Measurements from ENCODE around the gene ISX. TPM values are rescaled to one million over a fixed set of nuclear protein-coding genes. Genes with fewer than 3 reads are reported as not detected.

The ISX gene
- total and polyA plus RNA-seq, 10 of the 15 experiments (the other 5 are each of a cell fraction or from before 2014, with no cell fraction given), result 0.05 to 0.66 (median 0.25) TPM

- 69% methylated on average over 7 of the region's 7 CpGs for whole genome bisulfite sequencing (ENCODE audit: insufficient coverage, insufficient replicate concordance, low lambda C conversion rate, missing lambda C conversion rate)
- SMC1A ChIA-PET (ENCODE audit: uncharacterized antibody, unreplicated experiment), result no interaction called here
- BruUV-seq (replicated peaks), result no TSS peak
- no peak for FAIRE-seq
- intact Hi-C loops (cut with micrococcal nuclease; ENCODE audit: unreplicated experiment), result loop anchor here (5.0 kb wide), 2 partner anchors 219 to 1099 kb away; partner anchors contain the start of gene LARGE1
- no peaks in the 10 kb centered on the region for H3K4me1 ChIP-seq (ENCODE audit: control insufficient read depth, insufficient read depth, low read length)
- no peaks in the 10 kb centered on the region for H4K20me1 ChIP-seq (ENCODE audit: control insufficient read depth, insufficient read depth)
- ATAC-seq, result no peak
- POLR2A ChIA-PET, result no interaction called here
- RAD21 ChIA-PET (ENCODE audit: unreplicated experiment), result interaction anchor here (0.5 kb wide), 1 partner anchor 1098 kb away, joined by 3 read pairs; no protein-coding TSS in a partner anchor
- no peak overlapping the region for H3K4me2 ChIP-seq (ENCODE audit: control insufficient read depth, insufficient read depth)
- H3K27me3 ChIP-seq (replicated peaks in 1 of 2; ENCODE audit: control insufficient read depth in 2 of 2, insufficient read depth in 2 of 2, low read length in 1 of 2), result no peaks in the 10 kb centered on the region
- H3K9me3 ChIP-seq (replicated peaks; ENCODE audit: control insufficient read depth, insufficient read depth, low read length), result no peaks in the 10 kb centered on the region
- DNase-seq (ENCODE audit: low read depth, low spot score), result no peak
- no peaks in the 10 kb centered on the region for H3K79me2 ChIP-seq (ENCODE audit: control insufficient read depth, insufficient read depth, low read length)
- CTCF ChIA-PET, result interaction anchor here (0.8 to 1.1 kb wide), 2 partner anchors 77 to 1721 kb away, joined by 4 read pairs; no protein-coding TSS in a partner anchor
- TF ChIP-seq PML (IDR thresholded peaks at IDR 0.05; ENCODE audit: low read length) (no peak), SREBF1 (IDR thresholded peaks at IDR 0.05; ENCODE audit: low read length) (no peak), BRCA1 (IDR thresholded peaks at IDR 0.05; ENCODE audit: low read depth, low read length) (no peak), HDAC2 (IDR thresholded peaks at IDR 0.05) (no peak), PBX3 (IDR thresholded peaks at IDR 0.05; ENCODE audit: insufficient replicate concordance, low read depth, low read length) (no peak)
- no peak overlapping the region for H3K9ac ChIP-seq (ENCODE audit: control insufficient read depth, insufficient read depth, low read length)
- no peak overlapping the region for H3K27ac ChIP-seq (ENCODE audit: control insufficient read depth, insufficient read depth)
- H3K36me3 ChIP-seq (ENCODE audit: control insufficient read depth in 2 of 2, insufficient read depth in 2 of 2, low read length in 1 of 2), result no peaks in the 10 kb centered on the region
- no peak overlapping the region for H2AFZ ChIP-seq (ENCODE audit: control insufficient read depth, low read depth, low read length)
- in situ Hi-C loops (cut with MboI), result loop anchor here (5.0 to 10.0 kb wide), 3 partner anchors 609 to 1506 kb away; no protein-coding TSS in a partner anchor
- H3K4me3 ChIP-seq, result no peak overlapping the region
Observed at GRCh38 chr22:35021161-35021560, 44.8 kb upstream of the ISX start.

DNA sequence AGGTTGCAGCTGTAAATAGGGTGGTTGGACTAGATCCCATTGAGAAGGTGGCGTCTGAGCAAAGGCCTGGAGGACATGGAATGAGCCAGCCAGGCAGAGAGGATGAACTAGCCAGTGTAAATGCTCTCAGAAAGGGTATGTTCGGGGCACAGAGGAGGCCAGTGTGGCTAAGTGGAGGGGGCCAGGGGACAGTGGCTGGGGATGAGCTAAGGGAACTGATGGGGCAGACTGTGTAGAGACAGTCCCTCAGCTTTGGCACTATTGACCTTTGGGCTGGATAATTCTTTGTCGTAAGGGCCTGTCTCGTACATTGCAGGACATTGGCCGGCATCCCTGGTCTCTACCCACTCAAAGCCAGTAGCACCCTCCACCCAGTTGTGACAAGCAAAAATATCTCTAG, 43.7 kb upstream of the ISX start:
- in situ Hi-C loops (cut with MboI) (loop anchor here (5.0 to 10.0 kb wide), 3 partner anchors 610 to 1507 kb away; no protein-coding TSS in a partner anchor), intact Hi-C loops (cut with micrococcal nuclease; ENCODE audit: unreplicated experiment) (loop anchor here (5.0 kb wide), 2 partner anchors 220 to 1100 kb away; partner anchors contain the start of gene LARGE1)
- ChIA-PET POLR2A (no interaction called here), CTCF (interaction anchor here (1.1 to 3.7 kb wide), 3 partner anchors 11 to 128 kb away, joined by 3 to 20 read pairs (median 10); no protein-coding TSS in a partner anchor), RAD21 (ENCODE audit: unreplicated experiment) (interaction anchor here (0.6 to 2.9 kb wide), 4 partner anchors 100 to 1721 kb away, joined by 3 to 14 read pairs (median 4); no protein-coding TSS in a partner anchor), SMC1A (ENCODE audit: uncharacterized antibody, unreplicated experiment) (interaction anchor here (0.6 to 2.9 kb wide), 7 partner anchors 9 to 1720 kb away, joined by 3 to 10 read pairs (median 4); no protein-coding TSS in a partner anchor)
- no peak for ATAC-seq
- Histone ChIP-seq H4K20me1 (ENCODE audit: control insufficient read depth, insufficient read depth) (no peaks in the 10 kb centered on the region), H3K9ac (ENCODE audit: control insufficient read depth, insufficient read depth, low read length) (no peak overlapping the region), H2AFZ (ENCODE audit: control insufficient read depth, low read depth, low read length) (no peak overlapping the region), H3K79me2 (ENCODE audit: control insufficient read depth, insufficient read depth, low read length) (no peaks in the 10 kb centered on the region), H3K9me3 (replicated peaks; ENCODE audit: control insufficient read depth, insufficient read depth, low read length) (no peaks in the 10 kb centered on the region), H3K36me3 (ENCODE audit: control insufficient read depth in 2 of 2, insufficient read depth in 2 of 2, low read length in 1 of 2) (no peaks in the 10 kb centered on the region), H3K4me3 (no peak overlapping the region), H3K27me3 (replicated peaks in 1 of 2; ENCODE audit: control insufficient read depth in 2 of 2, insufficient read depth in 2 of 2, low read length in 1 of 2) (no peaks in the 10 kb centered on the region), H3K4me1 (ENCODE audit: control insufficient read depth, insufficient read depth, low read length) (no peaks in the 10 kb centered on the region), H3K4me2 (ENCODE audit: control insufficient read depth, insufficient read depth) (no peak overlapping the region), H3K27ac (ENCODE audit: control insufficient read depth, insufficient read depth) (no peak overlapping the region)
- no peak for FAIRE-seq
- 79% methylated on average over 5 of the region's 5 CpGs for WGBS (ENCODE audit: insufficient coverage, insufficient replicate concordance, low lambda C conversion rate, missing lambda C conversion rate)
- BruUV-seq (replicated peaks), result no TSS peak
- no peak for DNase-seq (ENCODE audit: low read depth, low spot score)
- no peak for TF ChIP-seq E2F4 (IDR thresholded peaks at IDR 0.05; ENCODE audit: low read depth, low read length)
- TF ChIP-seq BACH1 (IDR thresholded peaks at IDR 0.05; ENCODE audit: borderline replicate concordance), result no peak
- TF ChIP-seq NKRF (conservative IDR thresholded peaks at IDR 0.05), result no peak
- TF ChIP-seq BCL3 (IDR thresholded peaks at IDR 0.05; ENCODE audit: borderline replicate concordance, insufficient read depth, low read depth, low read length, poor library complexity, severe bottlenecking), result no peak
- TF ChIP-seq FOXM1 (IDR thresholded peaks at IDR 0.05; ENCODE audit: low read depth, low read length), result no peak
- no peak for TF ChIP-seq MAX (IDR thresholded peaks at IDR 0.05; ENCODE audit: low read depth, low read length)

All from GM12878 (cell line).